GM12878 (cell line): ENCODE data around the gene IFI27L1. TPM values are rescaled to one million over a fixed set of nuclear protein-coding genes. Genes with fewer than 3 reads are reported as not detected.

Experiments used
- ATAC-seq: fragments of 200-7000 bp; cut with Tn5 transposase; 3 replicates; pipeline ENCODE4 v1.9.1; 2020; ENCODE audit warnings: mild to moderate bottlenecking, moderate library complexity
- BruUV-seq: library from RNA; stranded (reverse); fragments of 400-500 nt; replicated peaks from 2 replicates; lab custom pipeline; 2021; lab: Mats Ljungman, UMichigan
- CTCF ChIA-PET: fragments of 300-600 bp; sonication (Branson Sonifier 250); formaldehyde crosslinking; extraction: SDS; loops from one replicate; lab custom pipeline; 2021; ENCODE audit warnings: inconsistent platforms; lab: Yijun Ruan, JAX
- POLR2A ChIA-PET: fragments of 350-600 bp; formaldehyde crosslinking; extraction: SDS; loops from one replicate; lab custom pipeline; 2021; ENCODE audit warnings: inconsistent platforms; lab: Charles Lee
- RAD21 ChIA-PET: fragments of 300-600 bp; sonication (Branson Sonifier 250); formaldehyde crosslinking; loops from one replicate; lab custom pipeline; 2023; ENCODE audit warnings: antibody characterized with exemption; ENCODE audit not compliant: unreplicated experiment; lab: Charles Lee
- SMC1A ChIA-PET: fragments of 300-600 bp; sonication (Branson Sonifier 250); formaldehyde crosslinking; loops from one replicate; lab custom pipeline; 2023; ENCODE audit not compliant: unreplicated experiment, uncharacterized antibody; lab: Charles Lee
- DNase-seq: peaks from one replicate; pipeline ENCODE4 v3.0.0-alpha.2; 2011; ENCODE audit warnings: low read depth, low spot score
- FAIRE-seq: peaks from 3 replicates; lab custom pipeline; 2011; peaks lifted over from hg19 to GRCh38; lab: Jason Lieb, UNC
- H2AFZ ChIP-seq: 2 replicates; pipeline ENCODE4 v1.6.0; 2011; ENCODE audit warnings: low read depth, low read length, control low read depth; ENCODE audit not compliant: control insufficient read depth
- H3K27ac ChIP-seq: 2 replicates; pipeline ENCODE4 v1.5.1; 2011; ENCODE audit warnings: control low read depth; ENCODE audit not compliant: control insufficient read depth, insufficient read depth
- H3K27me3 ChIP-seq, 2 experiments: replicated peaks in 1 of 2; 2 replicates each; pipeline versions ENCODE4 v1.6.0 to v1.6.1; 2011; ENCODE audit warnings: low read length in 1 of 2; ENCODE audit not compliant: control insufficient read depth in 2 of 2, insufficient read depth in 2 of 2
- H3K36me3 ChIP-seq, 2 experiments: 2 replicates each; pipeline ENCODE4 v1.5.1; 2011; ENCODE audit warnings: low read length in 1 of 2; ENCODE audit not compliant: control insufficient read depth in 2 of 2, insufficient read depth in 2 of 2
- H3K4me1 ChIP-seq: 2 replicates; pipeline ENCODE4 v1.6.1; 2011; ENCODE audit warnings: mild to moderate bottlenecking, low read length, moderate library complexity, mixed read lengths; ENCODE audit not compliant: control insufficient read depth, insufficient read depth
- H3K4me2 ChIP-seq: 2 replicates; pipeline ENCODE4 v1.6.0; 2011; ENCODE audit warnings: control low read depth; ENCODE audit not compliant: control insufficient read depth, insufficient read depth
- H3K4me3 ChIP-seq: fragments of 200-600 bp; sonication (generic); 2 replicates; pipeline ENCODE4 v1.5.1; 2016
- H3K79me2 ChIP-seq: 2 replicates; pipeline ENCODE4 v1.6.0; 2011; ENCODE audit warnings: low read length; ENCODE audit not compliant: control insufficient read depth, insufficient read depth
- H3K9ac ChIP-seq: 2 replicates; pipeline ENCODE4 v1.8.0; 2011; ENCODE audit warnings: low read length, control low read depth, mixed read lengths; ENCODE audit not compliant: control insufficient read depth, insufficient read depth
- H3K9me3 ChIP-seq: replicated peaks from 3 replicates; pipeline ENCODE4 v1.5.1; 2011; ENCODE audit warnings: mild to moderate bottlenecking, low read length; ENCODE audit not compliant: control insufficient read depth, insufficient read depth
- H4K20me1 ChIP-seq: 2 replicates; pipeline ENCODE4 v1.6.0; 2011; ENCODE audit not compliant: control insufficient read depth, insufficient read depth
- BACH1 ChIP-seq: fragments of 450-650 bp; IDR thresholded peaks from 2 replicates; pipeline ENCODE4 v1.6.1; 2017; ENCODE audit warnings: mild to moderate bottlenecking, borderline replicate concordance
- EP300 ChIP-seq, 2 experiments: fragments of 150-350 bp in 1 of 2; IDR thresholded peaks; 2 replicates each; pipeline ENCODE4 v1.6.1; 2011 to 2012; ENCODE audit warnings: low read depth in 2 of 2, low read length in 2 of 2, borderline replicate concordance in 1 of 2, improper control_type of control experiment in 1 of 2, inconsistent platforms in 1 of 2; ENCODE audit not compliant: control insufficient read depth in 1 of 2
- GABPA ChIP-seq: IDR thresholded peaks from 2 replicates; pipeline ENCODE4 v1.6.1; 2014; ENCODE audit warnings: antibody characterized with exemption, low read depth, mild to moderate bottlenecking, inconsistent platforms
- HDAC6 ChIP-seq: fragments of 200-600 bp; sonication (generic); IDR thresholded peaks from one replicate; pipeline ENCODE4 v1.8.0; 2017; ENCODE audit warnings: antibody characterized with exemption; ENCODE audit not compliant: unreplicated experiment
- MYC ChIP-seq: IDR thresholded peaks from 2 replicates; pipeline ENCODE4 v1.6.1; 2011; ENCODE audit warnings: mild to moderate bottlenecking, low read length, moderate library complexity, inconsistent platforms; ENCODE audit not compliant: insufficient read depth, insufficient replicate concordance, insufficient read length, severe bottlenecking
- NR2F1 ChIP-seq: fragments of 450-650 bp; conservative IDR thresholded peaks from 2 replicates; pipeline ENCODE4 v1.6.1; 2017; ENCODE audit warnings: mild to moderate bottlenecking
- NRF1 ChIP-seq: conservative IDR thresholded peaks from 2 replicates; pipeline ENCODE4 v1.6.1; 2011; ENCODE audit warnings: mild to moderate bottlenecking, low read depth, low read length, improper control_type of control experiment
- TBL1XR1 ChIP-seq: IDR thresholded peaks from 2 replicates; pipeline ENCODE4 v1.6.1; 2012; ENCODE audit warnings: low read depth, low read length, improper control_type of control experiment
- ZNF24 ChIP-seq: fragments of 450-650 bp; IDR thresholded peaks from 2 replicates; pipeline ENCODE4 v1.6.1; 2017; ENCODE audit warnings: antibody characterized with exemption, mild to moderate bottlenecking
- WGBS: methylation state at CpG from one replicate; pipeline ENCODE4 v1.1.6; 2016; ENCODE audit warnings: low lambda C conversion rate; ENCODE audit not compliant: insufficient replicate concordance, insufficient coverage; ENCODE audit errors: missing lambda C conversion rate; 5-methylcytosine and 5-hydroxymethylcytosine counted together
- in situ Hi-C: fragments of 300-500 bp; cut with MboI; formaldehyde crosslinking; loops from 9 replicates; pipeline ENCODE4 v1.14.3; 2018; ENCODE audit warnings: mixed read lengths
- intact Hi-C: fragments of 100-400 bp; cut with micrococcal nuclease; formaldehyde crosslinking; loops from one replicate; pipeline ENCODE4 v1.14.2; 2022; ENCODE audit not compliant: unreplicated experiment
- polyA plus RNA-seq, 11 experiments: library from polyadenylated mRNA; depleted of rRNA in 4 of 11; unstranded in 6 of 11; stranded (reverse) in 5 of 11; fragments of >200 nt; fragmentation: Nextera tagmentation in 4 of 11; fragmentation: Illumina TruSeq in 1 of 11; extraction: Ambion mirVana in 4 of 11; extraction: Trizol in 1 of 11; gene quantifications; 1 replicate in 1 of 11; 2 replicates in 10 of 11; pipeline versions ENCODE4 v1.2.1 to v1.2.3, GENCODE V29; 2011 to 2016; ENCODE audit warnings: inconsistent platforms in 2 of 11, missing spikeins in 2 of 11, low read depth in 1 of 11
- total RNA-seq, 4 experiments: library from RNA; depleted of rRNA in 3 of 4; stranded (reverse); fragments of >200 nt in 3 of 4; fragmentation: Illumina TruSeq in 1 of 4; extraction: Trizol in 1 of 4; gene quantifications; 2 replicates each; pipeline versions ENCODE4 v1.2.1 to v1.2.3, GENCODE V29; 2013 to 2021
- TF ChIP-seq, protein P1 (sequence below): fragments of 450-650 bp; formaldehyde crosslinking; IDR thresholded peaks from 2 replicates; pipeline ENCODE4 v1.5.0; 2022; ENCODE audit warnings: mild to moderate bottlenecking, missing genetic modification characterization

IFI27L1 gene
- total and polyA plus RNA-seq, 10 of the 15 experiments (the other 5 are each of a cell fraction or from before 2014, with no cell fraction given) = 17.4 to 38.8 (median 27.6) TPM

- ChIA-PET RAD21 (no interaction called here), SMC1A (no interaction called here), CTCF (interaction anchor here (1.3 kb wide), 1 partner anchor 34 kb away, joined by 3 read pairs; no protein-coding TSS in a partner anchor), POLR2A (no interaction called here)
- no peak for DNase-seq
- Histone ChIP-seq H3K79me2 (no peaks in the 10 kb centered on the region), H3K27ac (no peak overlapping the region), H3K4me2 (no peak overlapping the region), H3K36me3 (no peaks in the 10 kb centered on the region), H4K20me1 (no peaks in the 10 kb centered on the region), H2AFZ (no peak overlapping the region), H3K4me3 (no peak overlapping the region), H3K27me3 (no peaks in the 10 kb centered on the region), H3K9me3 (no peaks in the 10 kb centered on the region), H3K9ac (no peak overlapping the region), H3K4me1 (no peaks in the 10 kb centered on the region)
- BruUV-seq = no TSS peak
- 89% methylated on average over 8 of the region's 8 CpGs for WGBS
- TF ChIP-seq NR2F1 (no peak), MYC (no peak), EP300 (IDR thresholded peaks at IDR 0.05; ENCODE audit: borderline replicate concordance in 1 of 2, control insufficient read depth in 1 of 2, low read depth in 2 of 2, low read length in 2 of 2) (no peak)
- intact Hi-C loops (no loop called here), in situ Hi-C loops (no loop called here)
- FAIRE-seq = no peak
- ATAC-seq = no peak
Measured at GRCh38 chr14:94102768-94103482, 21.8 kb downstream of the IFI27L1 start.

DNA sequence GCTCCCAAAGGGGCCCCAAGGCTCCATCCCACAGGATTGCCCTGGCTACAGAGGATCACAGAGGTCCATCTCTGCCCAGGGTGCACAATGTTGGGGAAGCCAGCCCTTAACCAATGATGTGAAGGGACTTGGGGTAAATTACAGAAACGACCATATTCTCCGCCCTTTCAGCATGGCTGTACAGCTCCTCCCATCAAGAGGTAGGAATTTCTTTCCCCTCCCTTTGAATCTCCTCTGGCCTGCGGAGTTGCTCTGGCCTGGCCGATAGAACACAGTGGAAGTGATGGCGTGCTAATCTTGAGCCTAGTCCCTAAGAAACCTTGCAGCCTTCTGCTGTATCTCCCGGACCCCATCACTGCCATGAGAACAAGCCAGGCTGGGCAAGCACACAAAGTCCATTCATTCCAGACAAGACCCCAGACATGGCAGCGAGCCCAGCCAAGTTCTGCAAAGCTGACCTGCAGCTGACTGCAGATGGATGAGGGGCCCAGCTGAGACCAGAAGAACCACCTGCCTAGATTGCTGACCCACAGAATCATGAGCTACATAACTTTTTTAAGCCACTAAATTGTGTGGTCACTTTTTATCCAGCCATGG lies 22.5 kb downstream of the IFI27L1 start:
- Histone ChIP-seq H3K4me1 (no peaks in the 10 kb centered on the region), H4K20me1 (no peaks in the 10 kb centered on the region), H2AFZ (no peak overlapping the region), H3K4me3 (no peak overlapping the region), H3K9ac (no peak overlapping the region), H3K9me3 (no peaks in the 10 kb centered on the region), H3K79me2 (no peaks in the 10 kb centered on the region), H3K4me2 (no peak overlapping the region), H3K27me3 (no peaks in the 10 kb centered on the region), H3K36me3 (no peaks in the 10 kb centered on the region), H3K27ac (no peak overlapping the region)
- RAD21 ChIA-PET = no interaction called here
- ATAC-seq (no peak), FAIRE-seq (no peak), DNase-seq (no peak)
- in situ Hi-C loops = no loop called here
- intact Hi-C loops = no loop called here
- WGBS = 79% methylated on average over 7 of the region's 7 CpGs
- BruUV-seq = no TSS peak
- CTCF ChIA-PET = interaction anchor here (0.9 to 1.3 kb wide), 3 partner anchors 28 to 448 kb away, joined by 3 to 4 read pairs (median 3); no protein-coding TSS in a partner anchor
- POLR2A ChIA-PET = no interaction called here
- SMC1A ChIA-PET = interaction anchor here (0.9 kb wide), 2 partner anchors 13 to 67 kb away, joined by 3 read pairs; no protein-coding TSS in a partner anchor
- no peak for TF ChIP-seq BACH1
- no peak for TF ChIP-seq NRF1
- TF ChIP-seq ZNF24 = no peak
- no peak for TF ChIP-seq GABPA
- no peak for TF ChIP-seq HDAC6
- TF ChIP-seq, protein P1, sequence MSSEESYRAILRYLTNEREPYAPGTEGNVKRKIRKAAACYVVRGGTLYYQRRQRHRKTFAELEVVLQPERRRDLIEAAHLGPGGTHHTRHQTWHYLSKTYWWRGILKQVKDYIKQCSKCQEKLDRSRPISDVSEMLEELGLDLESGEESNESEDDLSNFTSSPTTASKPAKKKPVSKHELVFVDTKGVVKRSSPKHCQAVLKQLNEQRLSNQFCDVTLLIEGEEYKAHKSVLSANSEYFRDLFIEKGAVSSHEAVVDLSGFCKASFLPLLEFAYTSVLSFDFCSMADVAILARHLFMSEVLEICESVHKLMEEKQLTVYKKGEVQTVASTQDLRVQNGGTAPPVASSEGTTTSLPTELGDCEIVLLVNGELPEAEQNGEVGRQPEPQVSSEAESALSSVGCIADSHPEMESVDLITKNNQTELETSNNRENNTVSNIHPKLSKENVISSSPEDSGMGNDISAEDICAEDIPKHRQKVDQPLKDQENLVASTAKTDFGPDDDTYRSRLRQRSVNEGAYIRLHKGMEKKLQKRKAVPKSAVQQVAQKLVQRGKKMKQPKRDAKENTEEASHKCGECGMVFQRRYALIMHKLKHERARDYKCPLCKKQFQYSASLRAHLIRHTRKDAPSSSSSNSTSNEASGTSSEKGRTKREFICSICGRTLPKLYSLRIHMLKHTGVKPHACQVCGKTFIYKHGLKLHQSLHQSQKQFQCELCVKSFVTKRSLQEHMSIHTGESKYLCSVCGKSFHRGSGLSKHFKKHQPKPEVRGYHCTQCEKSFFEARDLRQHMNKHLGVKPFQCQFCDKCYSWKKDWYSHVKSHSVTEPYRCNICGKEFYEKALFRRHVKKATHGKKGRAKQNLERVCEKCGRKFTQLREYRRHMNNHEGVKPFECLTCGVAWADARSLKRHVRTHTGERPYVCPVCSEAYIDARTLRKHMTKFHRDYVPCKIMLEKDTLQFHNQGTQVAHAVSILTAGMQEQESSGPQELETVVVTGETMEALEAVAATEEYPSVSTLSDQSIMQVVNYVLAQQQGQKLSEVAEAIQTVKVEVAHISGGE (CRISPR knock-in tag) = no peak
- TF ChIP-seq TBL1XR1 = no peak
